Sigmoid colon (tissue), 4 donors: Measurements from ENCODE around the gene JDP2.

Experiments used
- EP300 ChIP-seq, 4 donors: sonication (generic); formaldehyde crosslinking; IDR thresholded peaks; one replicate each; pipeline ENCODE4 v1.6.1; 2017; ENCODE audit warnings: antibody characterized with exemption in 4 of 4
- POLR2AphosphoS5 ChIP-seq, 4 donors: sonication (generic); formaldehyde crosslinking; IDR thresholded peaks; one replicate each; pipeline ENCODE4 v1.6.1; 2017; ENCODE audit warnings: antibody characterized with exemption in 4 of 4
- TF ChIP-seq, protein P1 (sequence below), 4 experiments: fragments of 450-650 bp in 3 of 4; fragments of 200-600 bp in 1 of 4; IDR thresholded peaks; one replicate each; pipeline ENCODE4 v1.5.1; 2016 to 2019; ENCODE audit warnings: antibody characterized with exemption in 4 of 4, mild to moderate bottlenecking in 3 of 4, moderate library complexity in 2 of 4

- TF ChIP-seq, protein P1, sequence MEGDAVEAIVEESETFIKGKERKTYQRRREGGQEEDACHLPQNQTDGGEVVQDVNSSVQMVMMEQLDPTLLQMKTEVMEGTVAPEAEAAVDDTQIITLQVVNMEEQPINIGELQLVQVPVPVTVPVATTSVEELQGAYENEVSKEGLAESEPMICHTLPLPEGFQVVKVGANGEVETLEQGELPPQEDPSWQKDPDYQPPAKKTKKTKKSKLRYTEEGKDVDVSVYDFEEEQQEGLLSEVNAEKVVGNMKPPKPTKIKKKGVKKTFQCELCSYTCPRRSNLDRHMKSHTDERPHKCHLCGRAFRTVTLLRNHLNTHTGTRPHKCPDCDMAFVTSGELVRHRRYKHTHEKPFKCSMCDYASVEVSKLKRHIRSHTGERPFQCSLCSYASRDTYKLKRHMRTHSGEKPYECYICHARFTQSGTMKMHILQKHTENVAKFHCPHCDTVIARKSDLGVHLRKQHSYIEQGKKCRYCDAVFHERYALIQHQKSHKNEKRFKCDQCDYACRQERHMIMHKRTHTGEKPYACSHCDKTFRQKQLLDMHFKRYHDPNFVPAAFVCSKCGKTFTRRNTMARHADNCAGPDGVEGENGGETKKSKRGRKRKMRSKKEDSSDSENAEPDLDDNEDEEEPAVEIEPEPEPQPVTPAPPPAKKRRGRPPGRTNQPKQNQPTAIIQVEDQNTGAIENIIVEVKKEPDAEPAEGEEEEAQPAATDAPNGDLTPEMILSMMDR (IDR thresholded peaks at IDR 0.05), result no peak
- TF ChIP-seq POLR2AphosphoS5 (IDR thresholded peaks at IDR 0.05) (peak in 2 of 4 donors; percentile 1 to 54), EP300 (IDR thresholded peaks at IDR 0.05) (peak in 1 of 4 donors; percentile 41)
These were observed 25.3 kb downstream of the JDP2 start for GRCh38 chr14:75452900-75453816.
